SJCRH30 (cell line): ENCODE results near the gene UCHL5. TPM values are rescaled to one million over a fixed set of nuclear protein-coding genes. Genes with fewer than 3 reads are reported as not detected.
"Not testable (repeated sequence)": the region's sequence is repeated elsewhere in the genome, so short reads cannot be mapped to it uniquely, and the experiment has no call there.

Source experiments
- DNase-seq, 2 experiments: peaks; one replicate each; pipeline ENCODE4 v3.0.0-alpha.2; 2015 to 2020
- H3K27ac ChIP-seq: fragments of 250-450 bp; sonication (Bioruptor Pico); 2 replicates; pipeline ENCODE4 v1.5.1; 2020; ENCODE audit warnings: mild to moderate bottlenecking, moderate library complexity
- H3K27me3 ChIP-seq: fragments of 250-450 bp; sonication (Bioruptor Pico); 2 replicates; pipeline ENCODE4 v1.5.1; 2020; ENCODE audit warnings: mild to moderate bottlenecking, moderate library complexity
- H3K36me3 ChIP-seq: fragments of 250-450 bp; sonication (Bioruptor Pico); 2 replicates; pipeline ENCODE4 v1.5.1; 2020; ENCODE audit warnings: mild to moderate bottlenecking, moderate library complexity
- H3K4me1 ChIP-seq: fragments of 250-450 bp; sonication (Bioruptor Pico); 2 replicates; pipeline ENCODE4 v1.5.1; 2020; ENCODE audit warnings: mild to moderate bottlenecking, moderate library complexity
- H3K4me3 ChIP-seq: fragments of 250-450 bp; sonication (Bioruptor Pico); 2 replicates; pipeline ENCODE4 v1.5.1; 2020; ENCODE audit warnings: mild to moderate bottlenecking, moderate library complexity
- H3K9me3 ChIP-seq: fragments of 250-450 bp; sonication (Bioruptor Pico); replicated peaks from 2 replicates; pipeline ENCODE4 v1.5.1; 2020; ENCODE audit warnings: mild to moderate bottlenecking, moderate library complexity
- total RNA-seq: library from RNA; depleted of rRNA; stranded (reverse); fragments of >200 nt; shearing (Covaris generic); gene quantifications from 2 replicates; pipeline ENCODE4 v1.2.3, GENCODE V29; 2014

Gene UCHL5
- total RNA-seq, 1 experiment from 2014 or later = 42.2 TPM

GRCh38 chr1:193009501-193009900, 49.7 kb downstream of the UCHL5 start:
- H3K9me3 ChIP-seq = no peaks in the 10 kb centered on the region
- no peak overlapping the region for H3K4me3 ChIP-seq
- H3K27me3 ChIP-seq = no peaks in the 10 kb centered on the region
- no peaks in the 10 kb centered on the region for H3K4me1 ChIP-seq
- no peak for DNase-seq
- H3K36me3 ChIP-seq = no peaks in the 10 kb centered on the region
- H3K27ac ChIP-seq = no peak overlapping the region

GRCh38 chr1:193005785-193006184, 53.4 kb downstream of the UCHL5 start:
- H3K36me3 ChIP-seq = no peaks in the 10 kb centered on the region
- no peak overlapping the region for H3K27ac ChIP-seq
- no peaks in the 10 kb centered on the region for H3K4me1 ChIP-seq
- no peaks in the 10 kb centered on the region for H3K27me3 ChIP-seq
- no peak overlapping the region for H3K4me3 ChIP-seq
- no peak for DNase-seq
- no peaks in the 10 kb centered on the region for H3K9me3 ChIP-seq

- Histone ChIP-seq H3K27ac (no peak overlapping the region), H3K9me3 (no peaks in the 10 kb centered on the region), H3K4me3 (no peak overlapping the region), H3K27me3 (no peaks in the 10 kb centered on the region), H3K4me1 (no peaks in the 10 kb centered on the region), H3K36me3 (no peaks in the 10 kb centered on the region)
- peak in 1 of 2 experiments; percentile 4 for DNase-seq
Measured at GRCh38 chr1:192998536-192998935, 60.6 kb downstream of the UCHL5 start.

GRCh38 chr1:192994141-192994540, 65.0 kb downstream of the UCHL5 start:
- Histone ChIP-seq H3K27ac (no peak overlapping the region), H3K27me3 (no peaks in the 10 kb centered on the region), H3K9me3 (no peaks in the 10 kb centered on the region), H3K4me3 (no peak overlapping the region), H3K36me3 (no peaks in the 10 kb centered on the region), H3K4me1 (no peaks in the 10 kb centered on the region)
- no peak for DNase-seq

- H3K27me3 ChIP-seq = no peaks in the 10 kb centered on the region
- no peaks in the 10 kb centered on the region for H3K36me3 ChIP-seq
- DNase-seq = no peak
- no peaks in the 10 kb centered on the region for H3K9me3 ChIP-seq
- no peak overlapping the region for H3K27ac ChIP-seq
- no peaks in the 10 kb centered on the region for H3K4me1 ChIP-seq
- no peak overlapping the region for H3K4me3 ChIP-seq
Measured at GRCh38 chr1:192993426-192994085, 65.6 kb downstream of the UCHL5 start.

- H3K27ac ChIP-seq, H3K9me3 ChIP-seq, H3K36me3 ChIP-seq, H3K27me3 ChIP-seq, H3K4me1 ChIP-seq, DNase-seq, H3K4me3 ChIP-seq: not testable (repeated sequence)
Measured at GRCh38 chr1:192986748-192987334, 72.3 kb downstream of the UCHL5 start.

- H3K36me3 ChIP-seq = no peaks in the 10 kb centered on the region
- H3K27me3 ChIP-seq = no peaks in the 10 kb centered on the region
- no peak for DNase-seq
- H3K4me1 ChIP-seq = no peaks in the 10 kb centered on the region
- H3K27ac ChIP-seq = no peak overlapping the region
- no peaks in the 10 kb centered on the region for H3K9me3 ChIP-seq
- H3K4me3 ChIP-seq = no peak overlapping the region
Measured at GRCh38 chr1:192986110-192986747, 72.9 kb downstream of the UCHL5 start.

GRCh38 chr1:192984080-192984479, 75.1 kb downstream of the UCHL5 start:
- Histone ChIP-seq H3K9me3 (no peaks in the 10 kb centered on the region), H3K27ac (no peak overlapping the region)
- DNase-seq = no peak

GRCh38 chr1:192983349-192983980, 75.7 kb downstream of the UCHL5 start:
- Histone ChIP-seq H3K9me3 (no peaks in the 10 kb centered on the region), H3K36me3 (no peaks in the 10 kb centered on the region), H3K27ac (no peak overlapping the region), H3K27me3 (no peaks in the 10 kb centered on the region), H3K4me3 (no peak overlapping the region), H3K4me1 (no peaks in the 10 kb centered on the region)
- DNase-seq = no peak

More at GRCh38 chr1:192984080-192984479, 75.1 kb downstream of the UCHL5 start:
- Histone ChIP-seq H3K27me3 (no peaks in the 10 kb centered on the region), H3K4me1 (no peaks in the 10 kb centered on the region), H3K36me3 (no peaks in the 10 kb centered on the region), H3K4me3 (no peak overlapping the region)

- Histone ChIP-seq H3K27me3 (no peaks in the 10 kb centered on the region), H3K4me3 (no peak overlapping the region), H3K27ac (no peak overlapping the region), H3K36me3 (no peaks in the 10 kb centered on the region), H3K9me3 (no peaks in the 10 kb centered on the region), H3K4me1 (no peaks in the 10 kb centered on the region)
- DNase-seq = no peak
Measured at GRCh38 chr1:192980856-192981255, 78.3 kb downstream of the UCHL5 start.

GRCh38 chr1:192980334-192980733, 78.8 kb downstream of the UCHL5 start:
- not testable (repeated sequence) for DNase-seq

GRCh38 chr1:192979542-192979941, 79.6 kb downstream of the UCHL5 start:
- H3K36me3 ChIP-seq = no peaks in the 10 kb centered on the region
- H3K4me1 ChIP-seq = no peaks in the 10 kb centered on the region
- H3K9me3 ChIP-seq = no peaks in the 10 kb centered on the region
- no peak overlapping the region for H3K4me3 ChIP-seq
- DNase-seq = no peak
- no peak overlapping the region for H3K27ac ChIP-seq
- H3K27me3 ChIP-seq = no peaks in the 10 kb centered on the region

More at GRCh38 chr1:192980334-192980733, 78.8 kb downstream of the UCHL5 start:
- not testable (repeated sequence) for H3K27me3 ChIP-seq, H3K4me3 ChIP-seq, H3K9me3 ChIP-seq, H3K27ac ChIP-seq, H3K4me1 ChIP-seq, H3K36me3 ChIP-seq

- H3K9me3 ChIP-seq = no peaks in the 10 kb centered on the region
- no peak for DNase-seq
- H3K4me1 ChIP-seq = no peaks in the 10 kb centered on the region
- no peak overlapping the region for H3K27ac ChIP-seq
- no peaks in the 10 kb centered on the region for H3K36me3 ChIP-seq
- no peaks in the 10 kb centered on the region for H3K27me3 ChIP-seq
- H3K4me3 ChIP-seq = no peak overlapping the region
Measured at GRCh38 chr1:192978195-192978710, 80.9 kb downstream of the UCHL5 start.

- Histone ChIP-seq H3K4me3 (no peak overlapping the region), H3K27me3 (no peaks in the 10 kb centered on the region), H3K4me1 (no peaks in the 10 kb centered on the region), H3K9me3 (no peaks in the 10 kb centered on the region), H3K36me3 (no peaks in the 10 kb centered on the region), H3K27ac (no peak overlapping the region)
- no peak for DNase-seq
Measured at GRCh38 chr1:192977089-192977706, 82.0 kb downstream of the UCHL5 start.

- Histone ChIP-seq H3K4me3 (no peak overlapping the region), H3K27me3 (no peaks in the 10 kb centered on the region), H3K36me3 (no peaks in the 10 kb centered on the region), H3K9me3 (no peaks in the 10 kb centered on the region), H3K4me1 (no peaks in the 10 kb centered on the region), H3K27ac (no peak overlapping the region)
- DNase-seq = no peak
Measured at GRCh38 chr1:192976576-192976975, 82.6 kb downstream of the UCHL5 start.
